K562 (cell line): ENCODE results near the gene FKBP1B. TPM values are rescaled to one million over a fixed set of nuclear protein-coding genes. Genes with fewer than 3 reads are reported as not detected.

Source experiments
- ATAC-seq: fragments of 200-7000 bp; cut with Tn5 transposase; 3 replicates; pipeline ENCODE4 v1.9.1; 2020; ENCODE audit warnings: moderate library complexity
- BruUV-seq: library from RNA; stranded (reverse); fragments of 400-500 nt; replicated peaks from 2 replicates; lab custom pipeline; 2021; lab: Mats Ljungman, UMichigan
- CTCF ChIA-PET: fragments of 300-600 bp; formaldehyde crosslinking; extraction: SDS; loops from one replicate; lab custom pipeline; 2021; ENCODE audit warnings: low intra/inter-chr PET ratio; lab: Yijun Ruan, JAX
- POLR2A ChIA-PET: fragments of 300-600, 350-650 bp; sonication (Branson Sonifier 250); formaldehyde crosslinking; extraction: SDS; loops from one replicate; lab custom pipeline; 2021; ENCODE audit warnings: antibody characterized with exemption, inconsistent platforms; lab: Yijun Ruan, JAX
- DNase-seq, 4 experiments: peaks; one replicate each; pipeline versions ENCODE4 v3.0.0 to v3.0.0-alpha.2; 2011 to 2018; ENCODE audit warnings: low spot score in 3 of 4, mixed read lengths in 3 of 4; ENCODE audit errors: extremely low read depth in 1 of 4
- FAIRE-seq: peaks from 2 replicates; lab custom pipeline; 2011; peaks lifted over from hg19 to GRCh38; lab: Jason Lieb, UNC
- H2AFZ ChIP-seq: 2 replicates; pipeline ENCODE4 v1.6.0; 2011; ENCODE audit warnings: low read depth, low read length, control low read depth, inconsistent platforms
- H3K27ac ChIP-seq: fragments of 200-600 bp; 3 replicates; pipeline ENCODE4 v1.8.0; 2011; ENCODE audit warnings: low read depth, mild to moderate bottlenecking, control low read depth, inconsistent platforms, low read length, moderate library complexity, mixed read lengths; ENCODE audit errors: extremely low read depth
- H3K27me3 ChIP-seq, 2 experiments: fragments of 300-600 bp in 1 of 2; 2 replicates in 1 of 2; 3 replicates in 1 of 2; pipeline versions ENCODE4 v1.6.0 to v1.8.0; 2011; ENCODE audit warnings: inconsistent platforms in 2 of 2, low read length in 2 of 2, mild to moderate bottlenecking in 1 of 2, mixed read lengths in 1 of 2, moderate library complexity in 1 of 2; ENCODE audit not compliant: control insufficient read depth in 2 of 2, insufficient read depth in 2 of 2
- H3K36me3 ChIP-seq: fragments of 300-600 bp; 3 replicates; pipeline ENCODE4 v1.8.0; 2011; ENCODE audit warnings: mild to moderate bottlenecking, low read length, inconsistent platforms; ENCODE audit not compliant: control insufficient read depth, insufficient read depth
- H3K4me1 ChIP-seq, 2 experiments: fragments of 200-600 bp in 1 of 2; replicated peaks in 1 of 2; 2 replicates in 1 of 2; 3 replicates in 1 of 2; pipeline versions ENCODE4 v1.5.1 to v1.8.0; 2011; ENCODE audit warnings: inconsistent platforms in 2 of 2, low read length in 2 of 2, mild to moderate bottlenecking in 1 of 2, mixed read lengths in 1 of 2, moderate library complexity in 1 of 2; ENCODE audit not compliant: control insufficient read depth in 2 of 2, insufficient read depth in 2 of 2
- H3K4me2 ChIP-seq: 2 replicates; pipeline ENCODE4 v1.6.1; 2011; ENCODE audit warnings: low read length, control low read depth, inconsistent platforms, mixed read lengths; ENCODE audit not compliant: insufficient read depth
- H3K4me3 ChIP-seq: fragments of 200-600 bp; sonication (generic), shearing (Covaris generic); 2 replicates; pipeline ENCODE4 v1.5.1; 2016; ENCODE audit warnings: control low read depth, inconsistent platforms
- H3K79me2 ChIP-seq: fragments of 200-600 bp; 3 replicates; pipeline ENCODE4 v1.8.0; 2011; ENCODE audit warnings: low read length, inconsistent platforms; ENCODE audit not compliant: control insufficient read depth, insufficient read depth
- H3K9ac ChIP-seq, 2 experiments: 2 replicates each; pipeline versions ENCODE4 v1.6.0 to v1.6.1; 2011; ENCODE audit warnings: low read depth in 2 of 2, low read length in 2 of 2, control low read depth in 1 of 2, inconsistent platforms in 1 of 2, mild to moderate bottlenecking in 1 of 2, mixed read lengths in 1 of 2; ENCODE audit not compliant: insufficient read depth in 1 of 2
- H3K9me1 ChIP-seq: one replicate; pipeline ENCODE4 v1.6.0; 2011; ENCODE audit warnings: inconsistent platforms, mild to moderate bottlenecking, low read length, moderate library complexity; ENCODE audit not compliant: control insufficient read depth, insufficient read depth
- H3K9me3 ChIP-seq: replicated peaks from 2 replicates; pipeline ENCODE4 v1.5.1; 2011; ENCODE audit warnings: low read depth, low read length, inconsistent platforms; ENCODE audit not compliant: control insufficient read depth, insufficient read depth
- H4K20me1 ChIP-seq: replicated peaks from 2 replicates; pipeline ENCODE4 v1.6.1; 2011; ENCODE audit warnings: low read length, inconsistent platforms, mixed read lengths; ENCODE audit not compliant: control insufficient read depth, insufficient read depth
- ARID2 ChIP-seq: fragments of 450-650 bp; IDR thresholded peaks from 2 replicates; pipeline ENCODE4 v1.6.1; 2017; ENCODE audit warnings: antibody characterized with exemption, mild to moderate bottlenecking
- BMI1 ChIP-seq: fragments of 150-350 bp; IDR thresholded peaks from 2 replicates; pipeline ENCODE4 v1.6.1; 2014; ENCODE audit warnings: low read length
- CBX8 ChIP-seq: fragments of 200-600 bp; sonication (generic); IDR thresholded peaks from 2 replicates; pipeline ENCODE4 v1.6.1; 2012; ENCODE audit warnings: borderline replicate concordance, mixed run types, low read depth, mild to moderate bottlenecking, moderate library complexity, mixed read lengths, low read length, control low read depth, inconsistent platforms; ENCODE audit not compliant: poor library complexity, severe bottlenecking; ENCODE audit errors: extremely low read depth
- ELK1 ChIP-seq: sonication (generic); formaldehyde crosslinking; IDR thresholded peaks from 2 replicates; pipeline ENCODE4 v1.8.1; 2022; ENCODE audit warnings: missing genetic modification reagents
- GABPB1 ChIP-seq: sonication (generic); formaldehyde crosslinking; IDR thresholded peaks from 2 replicates; pipeline ENCODE4 v1.8.0; 2022; ENCODE audit warnings: mild to moderate bottlenecking, missing genetic modification reagents
- LARP7 ChIP-seq: fragments of 450-650 bp; IDR thresholded peaks from 2 replicates; pipeline ENCODE4 v1.6.1; 2016
- MTF1 ChIP-seq: fragments of 250-450 bp; sonication (Bioruptor Pico); IDR thresholded peaks from 2 replicates; pipeline ENCODE4 v1.9.0; 2021; ENCODE audit warnings: moderate library complexity, mild to moderate bottlenecking, inconsistent platforms, borderline replicate concordance
- NCOA2 ChIP-seq, 2 experiments: fragments of 450-650 bp; IDR thresholded peaks; 2 replicates each; pipeline ENCODE4 v1.6.1; 2018; ENCODE audit warnings: mild to moderate bottlenecking in 2 of 2, moderate library complexity in 1 of 2; ENCODE audit not compliant: partially characterized antibody in 2 of 2
- SAP30 ChIP-seq: fragments of 200-600 bp; sonication (generic); IDR thresholded peaks from 2 replicates; pipeline ENCODE4 v1.6.1; 2012; ENCODE audit warnings: borderline replicate concordance, low read depth, mild to moderate bottlenecking, moderate library complexity, low read length, control low read depth, inconsistent platforms; ENCODE audit not compliant: insufficient read depth, poor library complexity, severe bottlenecking
- SIX5 ChIP-seq, 2 experiments: IDR thresholded peaks; 2 replicates each; pipeline ENCODE4 v1.6.1; 2011; ENCODE audit warnings: low read length in 2 of 2, borderline replicate concordance in 1 of 2, low read depth in 1 of 2, mild to moderate bottlenecking in 1 of 2, moderate library complexity in 1 of 2; ENCODE audit not compliant: insufficient read depth in 1 of 2
- SRSF7 ChIP-seq: fragments of 200-400 bp; formaldehyde crosslinking; optimal IDR thresholded peaks from 2 replicates; pipeline ENCODE3; 2017; ENCODE audit warnings: mild to moderate bottlenecking, low read depth, low read length
- XRCC3 ChIP-seq: fragments of 450-650 bp; IDR thresholded peaks from 2 replicates; pipeline ENCODE4 v1.6.1; 2017; ENCODE audit warnings: mild to moderate bottlenecking, moderate library complexity
- ZBTB1 ChIP-seq: sonication (generic); formaldehyde crosslinking; IDR thresholded peaks from 2 replicates; pipeline ENCODE4 v1.8.1; 2023; ENCODE audit warnings: missing genetic modification reagents, low read depth, mild to moderate bottlenecking, borderline replicate concordance
- WGBS: fragments of 100-300 bp; shearing (Covaris generic); methylation state at CpG from one replicate; pipeline ENCODE4 v1.1.6; 2016; ENCODE audit warnings: low coverage, mixed read lengths; ENCODE audit not compliant: insufficient coverage; ENCODE audit errors: missing lambda C conversion rate; 5-methylcytosine and 5-hydroxymethylcytosine counted together
- in situ Hi-C: fragments of 300-500 bp; cut with MboI; formaldehyde crosslinking; loops from 4 replicates; pipeline ENCODE4 v1.15.0; 2018; ENCODE audit warnings: inconsistent platforms, mixed read lengths
- intact Hi-C: fragments of 100-400 bp; cut with micrococcal nuclease; formaldehyde crosslinking; loops from 2 replicates; pipeline ENCODE4 v1.14.2; 2022
- polyA plus RNA-seq, 8 experiments: library from polyadenylated mRNA; depleted of rRNA in 4 of 8; stranded (reverse) in 5 of 8; unstranded in 3 of 8; fragments of >200 nt; fragmentation: Nextera tagmentation in 2 of 8; fragmentation: Illumina TruSeq in 1 of 8; extraction: Ambion mirVana in 2 of 8; extraction: Trizol in 1 of 8; gene quantifications; 2 replicates each; pipeline versions ENCODE4 v1.2.1 to v1.2.3, GENCODE V29; 2011 to 2014; ENCODE audit warnings: inconsistent platforms in 1 of 8, missing spikeins in 1 of 8
- total RNA-seq, 7 experiments: library from RNA; depleted of rRNA in 6 of 7; stranded (reverse); fragments of >200 nt in 6 of 7; fragmentation: Illumina TruSeq in 2 of 7; extraction: Trizol in 2 of 7; gene quantifications; 2 replicates each; pipeline versions ENCODE4 v1.2.1 to v1.2.3, GENCODE V29; 2011 to 2021; ENCODE audit warnings: low replicate concordance in 1 of 7
- TF ChIP-seq, protein P1 (sequence below): fragments of 150-350 bp; IDR thresholded peaks from 2 replicates; pipeline ENCODE4 v1.6.1; 2014; ENCODE audit warnings: low read depth, mild to moderate bottlenecking, low read length, borderline replicate concordance
- TF ChIP-seq, protein P2 (sequence below): fragments of 250-450 bp; sonication (Bioruptor Pico); IDR thresholded peaks from 2 replicates; pipeline ENCODE4 v1.5.0; 2020; ENCODE audit warnings: mild to moderate bottlenecking, borderline replicate concordance

Gene FKBP1B
- total and polyA plus RNA-seq, 9 of the 15 experiments (the other 6 are each of a cell fraction or from before 2014, with no cell fraction given), result 0.58 to 9.4 (median 1.6) TPM

- H3K9ac ChIP-seq, result no peak overlapping the region
- peaks cover 3% of the 10 kb centered on the region for H3K79me2 ChIP-seq
- H2AFZ ChIP-seq, result no peak overlapping the region
- H3K9me3 ChIP-seq, result no peaks in the 10 kb centered on the region
- H3K9me1 ChIP-seq, result no peaks in the 10 kb centered on the region
- H4K20me1 ChIP-seq, result no peaks in the 10 kb centered on the region; the same call in 1 of the 2 replicates
- ChIA-PET CTCF (no interaction called here), POLR2A (interaction anchor here (0.9 to 2.0 kb wide), 3 partner anchors 14 to 26 kb away, joined by 3 to 7 read pairs (median 5); partner anchors contain the start of gene SF3B6)
- no TSS peak for BruUV-seq
- H3K27ac ChIP-seq, result no peak overlapping the region
- ATAC-seq (no peak), DNase-seq (no peak), FAIRE-seq (no peak)
- in situ Hi-C loops (no loop called here), intact Hi-C loops (no loop called here)
- peaks cover 8 to 22% of the 10 kb centered on the region in 2 experiments; a peak in 4 of 5 replicates for H3K4me1 ChIP-seq
- H3K4me3 ChIP-seq, result no peak overlapping the region
- no peaks in the 10 kb centered on the region for H3K36me3 ChIP-seq
- peaks cover 10 to 11% of the 10 kb centered on the region in 2 experiments; a peak in 4 of 5 replicates for H3K27me3 ChIP-seq
- no peak overlapping the region for H3K4me2 ChIP-seq
- 8% methylated on average over 8 of the region's 8 CpGs for WGBS
- TF ChIP-seq ARID2 (no peak), SAP30 (no peak), ZBTB1 (CRISPR knock-in tag) (no peak), SRSF7 (no peak), SIX5 (IDR thresholded peaks at IDR 0.05; ENCODE audit: borderline replicate concordance in 1 of 2, insufficient read depth in 1 of 2, low read depth in 1 of 2, low read length in 2 of 2) (no peak), CBX8 (no peak), XRCC3 (no peak), MTF1 (CRISPR knock-in tag) (no peak), GABPB1 (CRISPR knock-in tag) (no peak), ELK1 (CRISPR knock-in tag) (no peak), NCOA2 (IDR thresholded peaks at IDR 0.05; ENCODE audit: partially characterized antibody in 2 of 2) (no peak), BMI1 (no peak), LARP7 (no peak)
- TF ChIP-seq, protein P1, sequence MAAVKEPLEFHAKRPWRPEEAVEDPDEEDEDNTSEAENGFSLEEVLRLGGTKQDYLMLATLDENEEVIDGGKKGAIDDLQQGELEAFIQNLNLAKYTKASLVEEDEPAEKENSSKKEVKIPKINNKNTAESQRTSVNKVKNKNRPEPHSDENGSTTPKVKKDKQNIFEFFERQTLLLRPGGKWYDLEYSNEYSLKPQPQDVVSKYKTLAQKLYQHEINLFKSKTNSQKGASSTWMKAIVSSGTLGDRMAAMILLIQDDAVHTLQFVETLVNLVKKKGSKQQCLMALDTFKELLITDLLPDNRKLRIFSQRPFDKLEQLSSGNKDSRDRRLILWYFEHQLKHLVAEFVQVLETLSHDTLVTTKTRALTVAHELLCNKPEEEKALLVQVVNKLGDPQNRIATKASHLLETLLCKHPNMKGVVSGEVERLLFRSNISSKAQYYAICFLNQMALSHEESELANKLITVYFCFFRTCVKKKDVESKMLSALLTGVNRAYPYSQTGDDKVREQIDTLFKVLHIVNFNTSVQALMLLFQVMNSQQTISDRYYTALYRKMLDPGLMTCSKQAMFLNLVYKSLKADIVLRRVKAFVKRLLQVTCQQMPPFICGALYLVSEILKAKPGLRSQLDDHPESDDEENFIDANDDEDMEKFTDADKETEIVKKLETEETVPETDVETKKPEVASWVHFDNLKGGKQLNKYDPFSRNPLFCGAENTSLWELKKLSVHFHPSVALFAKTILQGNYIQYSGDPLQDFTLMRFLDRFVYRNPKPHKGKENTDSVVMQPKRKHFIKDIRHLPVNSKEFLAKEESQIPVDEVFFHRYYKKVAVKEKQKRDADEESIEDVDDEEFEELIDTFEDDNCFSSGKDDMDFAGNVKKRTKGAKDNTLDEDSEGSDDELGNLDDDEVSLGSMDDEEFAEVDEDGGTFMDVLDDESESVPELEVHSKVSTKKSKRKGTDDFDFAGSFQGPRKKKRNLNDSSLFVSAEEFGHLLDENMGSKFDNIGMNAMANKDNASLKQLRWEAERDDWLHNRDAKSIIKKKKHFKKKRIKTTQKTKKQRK, result no peak
- TF ChIP-seq, protein P2, sequence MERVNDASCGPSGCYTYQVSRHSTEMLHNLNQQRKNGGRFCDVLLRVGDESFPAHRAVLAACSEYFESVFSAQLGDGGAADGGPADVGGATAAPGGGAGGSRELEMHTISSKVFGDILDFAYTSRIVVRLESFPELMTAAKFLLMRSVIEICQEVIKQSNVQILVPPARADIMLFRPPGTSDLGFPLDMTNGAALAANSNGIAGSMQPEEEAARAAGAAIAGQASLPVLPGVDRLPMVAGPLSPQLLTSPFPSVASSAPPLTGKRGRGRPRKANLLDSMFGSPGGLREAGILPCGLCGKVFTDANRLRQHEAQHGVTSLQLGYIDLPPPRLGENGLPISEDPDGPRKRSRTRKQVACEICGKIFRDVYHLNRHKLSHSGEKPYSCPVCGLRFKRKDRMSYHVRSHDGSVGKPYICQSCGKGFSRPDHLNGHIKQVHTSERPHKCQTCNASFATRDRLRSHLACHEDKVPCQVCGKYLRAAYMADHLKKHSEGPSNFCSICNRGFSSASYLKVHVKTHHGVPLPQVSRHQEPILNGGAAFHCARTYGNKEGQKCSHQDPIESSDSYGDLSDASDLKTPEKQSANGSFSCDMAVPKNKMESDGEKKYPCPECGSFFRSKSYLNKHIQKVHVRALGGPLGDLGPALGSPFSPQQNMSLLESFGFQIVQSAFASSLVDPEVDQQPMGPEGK (CRISPR knock-in tag), result no peak
These were observed 2.3 kb downstream of the FKBP1B start for GRCh38 chr2:24051833-24052232.
